GM21447 (cell line): ENCODE data around the gene TMEM272.
A peak's percentile ranks its signal among the peaks of the same experiment; 100 is the strongest.

Experiments used
- ATAC-seq: cut with Tn5 transposase; IDR thresholded peaks from one replicate; pipeline ENCODE4 v1.9.1; 2021; ENCODE audit not compliant: unreplicated experiment

The TMEM272 gene

DNA sequence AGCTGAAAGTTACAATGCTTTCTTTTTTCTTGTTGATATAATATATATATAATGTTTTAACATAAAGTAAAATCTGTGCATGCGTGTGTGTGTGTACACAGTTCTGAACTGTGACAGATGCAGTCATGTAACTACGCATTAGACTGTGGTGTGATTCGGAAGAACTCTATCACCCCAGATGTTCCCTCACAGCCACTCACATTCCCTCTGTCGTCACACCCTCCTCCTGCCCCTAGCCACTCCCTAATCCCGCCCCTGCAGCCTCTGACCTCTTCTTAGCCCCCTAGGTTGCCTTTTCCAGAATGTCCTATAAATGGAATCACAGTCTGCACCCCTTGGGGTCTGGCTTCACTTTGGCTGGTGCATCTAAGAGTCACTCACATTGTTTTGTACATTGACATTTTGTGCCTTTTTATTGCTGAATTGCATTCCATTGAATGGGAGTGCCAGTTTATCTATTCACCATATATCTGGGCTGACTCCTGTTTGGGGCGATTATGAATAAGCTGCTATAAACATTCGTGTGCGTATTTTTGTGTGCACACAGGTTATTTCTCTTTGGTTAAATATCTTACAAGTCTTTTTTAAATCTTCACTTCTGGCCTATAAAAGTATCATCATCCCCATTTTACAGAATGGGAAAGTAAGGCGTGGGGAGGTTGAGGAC, 61.4 kb downstream of the TMEM272 start:
- ATAC-seq, result no peak

DNA sequence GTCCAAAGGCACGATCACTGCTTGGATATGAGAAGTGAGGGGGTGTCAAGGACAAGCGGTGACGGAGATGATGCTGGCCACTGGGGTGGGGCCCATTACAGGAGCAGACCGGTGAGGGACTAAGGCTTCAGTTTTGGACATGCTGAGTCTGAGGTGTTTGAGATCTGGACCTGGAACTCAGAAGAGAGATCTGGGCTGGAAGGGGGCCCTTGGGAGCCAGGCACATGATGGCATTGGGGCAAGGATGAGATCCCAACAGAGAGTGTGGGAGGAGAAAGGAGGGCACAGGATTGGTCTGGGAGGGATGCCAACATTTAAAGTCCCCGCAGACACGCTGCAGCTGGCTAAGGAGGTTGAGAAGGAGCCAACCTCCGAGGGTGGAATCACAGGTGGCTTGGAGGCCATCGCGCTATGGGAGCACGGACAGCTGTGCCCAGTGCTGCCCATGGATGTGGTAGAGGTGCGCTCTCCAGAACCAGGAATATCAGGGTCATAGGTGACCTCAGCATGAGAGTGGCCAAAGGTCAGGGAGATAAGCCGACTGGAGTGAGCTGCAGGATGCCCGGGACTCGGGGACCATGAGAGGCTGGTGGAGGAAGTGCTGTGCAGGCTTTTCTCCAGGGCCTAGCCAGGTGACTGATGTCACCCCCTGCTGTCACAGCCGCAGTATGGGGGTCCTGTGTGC, 62.8 kb downstream of the TMEM272 start:
- no peak for ATAC-seq

DNA sequence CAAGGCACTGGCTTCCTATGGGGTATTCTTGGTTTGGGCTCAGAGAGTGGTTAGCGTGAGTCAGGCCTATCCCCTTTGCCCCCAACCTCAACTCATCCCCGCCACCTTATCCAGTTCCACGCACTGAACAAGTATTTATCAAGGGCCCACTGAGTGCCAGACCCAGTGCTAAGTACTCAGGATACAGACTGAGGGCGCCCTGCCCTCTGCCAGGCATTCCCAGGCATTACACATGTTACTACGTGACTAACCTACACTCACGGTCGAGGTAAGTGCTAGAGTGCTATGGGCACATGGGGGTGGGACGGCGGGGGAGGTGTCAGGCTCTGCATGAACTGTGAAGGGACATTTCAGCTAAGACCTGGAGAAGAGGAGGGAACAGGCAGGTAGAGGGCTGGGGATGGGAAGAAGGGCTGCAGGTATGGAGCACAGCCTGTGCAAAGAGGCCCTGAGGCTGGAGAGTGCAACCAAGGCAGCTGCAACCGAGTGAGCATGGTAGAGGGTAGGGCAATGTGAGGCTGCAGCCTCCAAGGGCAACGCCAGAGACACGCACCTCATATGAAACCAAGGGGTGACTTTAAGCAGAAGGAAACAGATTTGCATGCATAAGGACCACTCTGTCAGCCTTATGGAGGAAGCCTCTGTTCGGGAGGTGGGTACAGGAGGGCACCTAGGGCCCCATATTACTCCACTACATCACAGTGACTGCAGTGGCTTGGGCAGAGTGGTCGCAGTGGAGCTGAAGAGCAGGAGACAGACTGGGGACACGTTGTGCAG, 63.5 kb downstream of the TMEM272 start:
- no peak for ATAC-seq

DNA sequence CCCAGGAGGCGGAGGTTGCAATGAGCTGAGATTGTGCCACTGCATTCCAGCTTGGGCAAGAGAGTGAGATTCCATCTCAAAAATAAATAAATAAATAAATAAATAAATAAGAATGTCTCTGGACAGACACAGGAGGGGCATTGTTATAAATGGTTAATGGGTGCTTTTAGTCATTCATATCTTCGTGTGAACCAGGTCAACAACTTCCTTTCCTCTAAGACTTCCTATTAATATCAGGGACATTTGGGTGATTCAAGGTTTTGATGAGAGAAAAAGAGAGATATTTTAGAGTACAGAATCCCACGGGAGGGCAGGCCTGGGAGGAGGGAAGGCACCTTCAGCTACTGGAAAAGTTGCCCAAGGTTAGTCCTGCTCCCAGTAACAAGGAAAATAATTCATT, 64.9 kb downstream of the TMEM272 start:
- no peak for ATAC-seq

DNA sequence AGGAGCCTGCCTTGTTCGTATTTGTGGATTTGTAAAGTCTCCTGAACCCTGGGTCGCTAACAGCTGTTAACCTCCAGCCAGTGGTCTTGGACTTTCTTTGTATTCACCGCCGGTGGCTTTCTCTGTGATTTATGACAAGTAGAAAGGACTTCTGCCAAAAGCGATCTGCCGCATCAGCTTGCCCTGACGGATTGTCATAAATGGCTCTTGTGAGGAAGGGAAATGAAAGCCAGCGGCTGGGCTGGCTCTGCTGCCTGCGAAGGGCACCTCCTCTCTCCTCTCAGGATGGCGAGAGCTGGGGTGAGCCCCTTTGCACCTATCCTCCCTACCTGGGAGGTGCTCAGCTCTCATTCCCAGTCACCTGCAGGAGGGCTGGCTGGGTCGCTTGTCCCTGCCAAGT, 66.6 kb downstream of the TMEM272 start:
- ATAC-seq, result no peak

DNA sequence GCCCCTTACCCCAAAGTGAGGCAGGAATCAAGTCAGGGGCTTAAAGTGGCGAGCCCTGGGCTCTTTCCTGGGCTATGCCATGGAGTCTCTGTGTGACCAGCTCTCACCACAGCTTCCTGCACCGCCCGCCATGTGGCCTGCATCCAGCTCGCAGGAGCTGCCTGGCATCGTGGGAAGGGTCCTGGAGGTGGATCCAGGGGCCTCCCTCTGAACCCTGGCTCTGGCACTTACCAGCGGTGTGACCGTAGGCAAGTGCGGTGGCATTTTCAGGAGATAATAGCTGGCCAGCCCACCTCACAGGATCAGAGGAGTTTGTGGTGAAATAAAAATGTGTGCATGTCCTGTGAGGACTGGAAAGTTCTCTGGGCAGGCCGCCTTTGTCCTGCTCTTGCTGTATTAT, 67.1 kb downstream of the TMEM272 start:
- no peak for ATAC-seq

DNA sequence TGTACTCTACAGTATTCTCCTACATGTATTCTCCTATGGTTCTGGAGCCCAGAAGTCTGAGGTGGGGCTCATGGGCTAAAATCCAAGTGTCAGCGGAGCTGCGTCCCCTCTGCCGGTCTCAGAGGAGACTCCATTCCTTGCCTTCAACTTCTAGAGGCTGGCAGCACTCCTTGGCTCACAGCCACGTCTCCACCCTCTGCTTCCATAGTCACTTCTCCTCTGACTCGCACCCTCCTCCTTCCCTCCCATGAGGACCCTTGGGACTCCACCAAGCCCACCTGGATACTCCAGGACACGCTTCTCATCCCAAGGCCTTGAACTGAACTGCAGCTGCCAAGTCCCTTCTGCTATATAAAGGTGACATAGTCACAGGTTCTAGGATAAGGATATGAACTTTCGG, 68.8 kb downstream of the TMEM272 start:
- no peak for ATAC-seq

DNA sequence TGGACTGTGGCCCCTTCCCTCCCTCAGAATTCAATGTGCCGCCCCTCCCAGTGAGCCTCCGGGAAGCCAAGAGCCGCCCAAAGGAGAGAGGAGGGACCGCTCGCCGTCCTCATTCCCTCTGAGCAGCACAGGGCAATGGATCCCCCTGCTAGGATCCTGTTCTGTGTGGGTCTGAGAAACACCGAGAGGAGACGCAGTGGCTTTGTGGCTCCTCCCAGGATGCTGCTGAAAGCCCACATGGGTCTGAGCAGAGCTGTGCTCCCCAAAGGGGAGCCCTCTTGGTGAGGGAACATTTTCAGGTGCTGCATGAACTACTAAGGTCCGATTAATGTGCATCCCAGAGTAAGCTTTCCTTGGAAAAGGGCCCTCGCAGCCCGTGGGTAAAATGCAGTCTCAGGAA, 71.5 kb downstream of the TMEM272 start:
- ATAC-seq, result no peak

DNA sequence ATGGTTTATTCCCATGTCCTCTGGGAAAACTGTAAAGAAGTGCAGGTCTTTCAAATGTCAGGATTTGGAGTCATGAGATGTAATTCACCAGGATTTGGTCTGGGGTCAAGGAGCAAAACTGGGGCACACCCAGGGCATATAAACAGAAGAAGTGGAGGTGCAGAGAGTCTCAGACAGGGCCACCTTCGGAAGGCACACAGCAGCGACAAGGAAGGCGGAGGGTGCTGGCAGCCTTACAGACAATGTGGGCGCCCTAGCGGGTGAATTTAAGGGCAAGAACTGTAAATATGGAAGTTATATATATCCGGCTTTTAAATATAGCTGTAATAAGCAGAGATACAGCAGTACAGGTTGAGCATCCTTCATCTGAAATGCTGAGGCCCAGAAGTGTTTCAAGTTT, 72.2 kb downstream of the TMEM272 start:
- no peak for ATAC-seq

DNA sequence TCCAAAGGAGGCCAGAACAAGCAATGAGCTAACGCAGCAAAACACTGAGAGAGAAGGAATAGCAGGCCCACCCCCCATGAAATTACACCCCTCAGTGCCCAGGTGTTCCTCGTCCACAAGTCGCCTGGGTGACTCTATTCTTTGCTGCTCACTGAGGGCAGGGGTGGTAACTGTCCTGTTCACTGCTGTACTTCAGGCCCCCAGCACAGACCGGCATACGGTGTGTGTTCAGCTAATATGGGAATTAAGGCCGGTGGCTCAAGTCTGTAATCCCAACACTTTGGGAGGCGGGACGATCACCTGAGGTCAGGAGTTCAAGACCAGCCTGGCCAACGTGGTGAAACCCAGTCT, 72.9 kb downstream of the TMEM272 start:
- no peak for ATAC-seq

DNA sequence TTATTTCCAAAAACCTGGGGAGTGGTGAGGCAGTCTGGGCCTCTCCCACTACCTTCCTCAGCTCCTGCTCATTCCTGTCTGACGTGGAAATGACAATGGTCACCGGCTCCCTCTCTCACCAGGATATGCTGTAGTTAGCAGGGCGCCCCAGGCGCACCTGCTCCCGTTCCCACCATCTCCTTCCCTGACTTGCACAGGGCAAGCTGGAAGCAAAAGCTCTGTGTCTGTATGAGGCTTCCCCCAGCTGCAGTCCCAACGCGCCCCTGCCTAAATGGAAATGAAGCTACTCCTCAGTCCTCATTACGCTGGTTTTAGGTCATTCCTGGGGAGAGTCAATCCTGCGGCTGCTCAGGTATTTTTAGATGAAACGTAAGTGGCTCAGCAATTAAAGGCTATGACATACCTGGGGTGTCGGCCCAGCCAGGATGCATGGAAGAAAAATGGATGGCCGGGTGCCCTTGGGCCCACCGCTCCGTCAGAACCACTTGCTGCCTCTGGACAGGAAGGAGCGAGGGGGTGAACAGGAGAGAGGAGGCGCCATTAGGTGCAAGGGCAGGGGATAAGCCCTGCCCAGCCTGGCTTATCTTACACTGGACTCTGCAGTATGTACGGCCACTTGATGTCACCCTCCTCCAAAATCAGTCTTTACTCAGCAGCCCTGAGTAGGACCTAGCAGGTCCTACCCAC, 73.4 kb downstream of the TMEM272 start:
- ATAC-seq, result no peak

DNA sequence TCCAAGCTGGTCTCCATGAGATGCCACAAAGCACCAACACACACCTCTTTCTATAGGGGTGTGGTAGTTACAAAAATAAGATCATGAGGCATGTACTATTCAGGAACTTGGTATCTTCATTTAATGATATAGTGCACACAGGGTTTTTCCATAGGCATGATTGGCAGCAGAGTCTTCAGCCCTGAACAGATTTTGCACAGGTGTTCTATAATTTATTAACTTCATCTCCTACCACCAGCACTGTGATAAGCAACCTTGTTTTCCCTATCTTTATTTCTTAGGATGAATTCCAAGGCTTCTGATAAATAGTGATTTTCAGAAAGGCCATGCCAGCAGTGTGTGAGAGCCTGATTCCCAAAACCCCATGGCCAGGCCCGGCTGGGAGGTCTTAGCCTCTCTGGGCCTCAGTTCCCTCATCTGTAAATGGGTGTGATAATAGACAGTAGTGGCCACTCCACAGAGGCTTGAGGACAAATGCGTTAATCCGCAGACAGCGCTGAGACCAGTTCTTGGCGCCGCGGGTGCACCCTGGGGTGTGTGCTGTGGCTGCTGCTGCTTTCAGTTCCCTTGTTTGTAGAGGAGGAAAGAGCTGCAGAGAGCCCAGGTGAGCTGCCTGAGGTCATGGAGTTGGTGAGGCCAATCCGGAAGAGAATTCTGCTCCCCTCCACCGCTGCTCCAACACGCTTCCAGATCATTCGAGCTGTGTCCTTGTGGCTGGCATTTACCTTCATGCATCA, 74.1 kb downstream of the TMEM272 start:
- no peak for ATAC-seq

DNA sequence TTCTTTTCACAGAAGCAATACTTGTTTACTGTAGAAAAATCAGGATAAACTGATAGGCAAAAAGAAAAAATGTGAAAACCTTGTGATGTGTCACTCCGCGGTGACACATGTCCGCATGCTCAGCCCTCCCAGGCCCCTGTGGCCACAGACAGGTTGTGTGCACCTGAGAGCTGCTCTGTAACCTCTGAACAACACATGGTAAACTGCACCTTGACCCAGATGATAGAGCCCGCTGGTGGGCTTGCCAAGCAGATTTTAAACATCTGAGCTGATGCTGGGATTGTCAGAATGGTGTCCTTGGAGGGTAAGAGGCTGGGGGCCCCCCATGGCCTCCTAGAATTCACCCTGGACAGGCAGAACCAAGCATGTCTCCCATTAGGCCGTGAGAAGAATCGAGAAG, 74.8 kb downstream of the TMEM272 start:
- ATAC-seq, result no peak

DNA sequence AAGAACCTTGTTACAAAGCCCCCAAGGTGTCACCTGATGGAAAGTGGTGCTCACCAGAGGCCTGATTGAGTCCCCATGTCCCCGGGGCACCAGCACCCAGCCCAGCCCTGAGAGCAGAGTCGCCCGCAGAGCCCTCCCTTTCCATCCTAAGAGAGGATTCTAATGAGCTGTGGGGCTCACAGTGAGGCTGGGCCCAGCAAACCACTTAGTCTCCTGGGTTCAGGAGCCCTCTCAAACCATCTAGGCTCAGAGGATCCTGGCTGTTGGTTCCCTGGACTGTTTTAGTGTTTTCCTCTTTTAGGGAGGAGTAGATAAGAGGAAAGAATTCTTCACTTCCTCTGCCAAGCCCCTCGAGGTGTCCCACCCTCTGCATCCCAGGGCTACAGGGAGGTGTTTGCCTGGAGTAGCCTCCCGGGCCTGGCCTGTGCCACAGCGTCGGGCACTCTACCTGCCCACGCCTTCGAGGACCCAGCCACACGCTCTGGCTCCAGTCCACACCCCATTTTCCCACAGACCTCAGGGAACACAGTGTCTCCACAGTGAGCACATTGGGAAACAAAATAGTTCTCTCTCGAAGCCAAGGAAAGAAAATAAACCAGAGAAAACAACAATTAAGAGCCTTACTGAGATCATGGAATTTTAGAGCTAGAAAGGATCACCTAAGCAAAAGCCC, 75.4 kb downstream of the TMEM272 start:
- no peak for ATAC-seq

DNA sequence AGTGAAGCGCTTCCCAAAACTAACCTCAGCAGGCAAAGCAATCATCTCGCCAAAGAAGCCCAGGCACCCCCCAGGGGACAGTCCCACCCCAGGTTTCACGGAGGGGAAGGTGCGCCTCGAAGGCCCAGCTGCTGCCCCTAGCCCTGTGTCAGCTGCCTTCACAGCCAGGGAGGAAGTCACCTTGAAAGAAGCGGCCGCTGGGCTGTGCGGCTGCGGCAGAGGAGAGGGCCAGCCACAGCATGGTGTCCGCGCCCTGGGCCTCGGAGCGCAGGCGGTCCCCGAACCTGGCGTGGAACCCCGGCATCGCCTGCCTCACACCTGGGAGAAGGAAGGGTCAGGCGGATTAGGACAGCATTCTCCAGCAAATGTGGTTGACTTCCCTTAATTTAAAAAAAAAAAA, 76.0 kb downstream of the TMEM272 start:
- no peak for ATAC-seq

DNA sequence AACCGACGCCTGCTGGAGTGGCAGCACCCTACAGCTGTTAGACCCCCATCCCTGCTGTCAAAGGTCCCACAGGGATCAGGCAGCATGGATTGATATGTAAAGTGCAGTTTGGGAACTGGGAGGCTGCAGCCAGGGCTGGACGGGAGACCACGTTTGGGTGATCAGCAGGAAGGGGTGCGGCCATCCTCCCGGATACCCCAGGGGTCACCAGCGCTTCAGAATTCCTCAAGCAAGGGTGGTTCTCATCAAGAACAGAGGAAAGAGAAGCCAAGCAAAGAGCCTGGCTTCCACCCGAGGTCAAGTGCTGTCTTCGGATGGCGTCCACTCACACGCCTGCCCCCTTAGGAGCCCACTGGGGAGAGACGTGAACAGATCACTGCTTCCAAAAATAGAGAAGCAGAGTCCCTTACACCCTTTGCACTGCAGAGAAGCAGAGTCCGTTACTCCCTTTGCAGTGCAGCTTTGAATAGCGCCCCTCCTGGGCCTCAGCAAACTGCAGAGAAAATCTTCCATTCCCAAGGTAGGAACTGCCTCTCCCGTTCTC, 76.5 kb downstream of the TMEM272 start:
- no peak for ATAC-seq

DNA sequence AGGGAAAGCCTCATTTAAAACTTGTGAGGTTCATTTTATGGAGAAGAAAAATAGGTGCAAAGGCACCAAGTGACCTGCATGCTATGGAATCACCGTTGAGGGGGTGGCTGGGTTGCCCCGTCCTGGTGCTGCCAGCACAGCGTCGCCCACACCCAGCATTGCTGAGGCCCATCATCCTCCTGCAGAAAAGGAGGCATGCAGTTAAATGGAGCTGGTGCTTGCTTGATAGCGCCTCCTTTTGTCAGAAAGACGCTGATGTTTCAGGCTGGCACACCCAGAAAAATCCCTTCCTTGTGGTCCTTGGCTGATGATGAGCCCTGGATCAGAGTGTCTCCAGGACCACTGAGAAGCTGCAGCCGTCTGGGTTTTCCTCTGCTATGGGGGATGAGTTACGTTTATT, 77.9 kb downstream of the TMEM272 start:
- no peak for ATAC-seq

DNA sequence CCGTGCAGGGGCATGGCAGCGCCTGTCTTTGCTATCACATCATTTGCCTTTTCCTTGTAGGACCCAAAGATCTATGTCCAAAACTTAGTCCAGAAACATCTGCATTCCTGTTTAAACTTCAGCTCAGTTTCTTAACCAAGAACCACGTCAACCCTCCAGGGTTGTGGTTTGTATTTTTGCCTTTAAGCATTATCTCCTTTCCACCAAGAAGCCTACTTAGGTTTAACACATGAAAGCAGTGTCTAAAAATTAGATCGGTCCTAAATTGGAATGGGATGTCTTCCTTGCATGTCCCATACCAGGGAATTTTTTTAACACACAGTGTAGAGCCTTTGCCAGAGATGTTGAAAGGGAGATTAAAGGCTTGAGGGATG, 79.8 kb downstream of the TMEM272 start:
- ATAC-seq, result no peak

DNA sequence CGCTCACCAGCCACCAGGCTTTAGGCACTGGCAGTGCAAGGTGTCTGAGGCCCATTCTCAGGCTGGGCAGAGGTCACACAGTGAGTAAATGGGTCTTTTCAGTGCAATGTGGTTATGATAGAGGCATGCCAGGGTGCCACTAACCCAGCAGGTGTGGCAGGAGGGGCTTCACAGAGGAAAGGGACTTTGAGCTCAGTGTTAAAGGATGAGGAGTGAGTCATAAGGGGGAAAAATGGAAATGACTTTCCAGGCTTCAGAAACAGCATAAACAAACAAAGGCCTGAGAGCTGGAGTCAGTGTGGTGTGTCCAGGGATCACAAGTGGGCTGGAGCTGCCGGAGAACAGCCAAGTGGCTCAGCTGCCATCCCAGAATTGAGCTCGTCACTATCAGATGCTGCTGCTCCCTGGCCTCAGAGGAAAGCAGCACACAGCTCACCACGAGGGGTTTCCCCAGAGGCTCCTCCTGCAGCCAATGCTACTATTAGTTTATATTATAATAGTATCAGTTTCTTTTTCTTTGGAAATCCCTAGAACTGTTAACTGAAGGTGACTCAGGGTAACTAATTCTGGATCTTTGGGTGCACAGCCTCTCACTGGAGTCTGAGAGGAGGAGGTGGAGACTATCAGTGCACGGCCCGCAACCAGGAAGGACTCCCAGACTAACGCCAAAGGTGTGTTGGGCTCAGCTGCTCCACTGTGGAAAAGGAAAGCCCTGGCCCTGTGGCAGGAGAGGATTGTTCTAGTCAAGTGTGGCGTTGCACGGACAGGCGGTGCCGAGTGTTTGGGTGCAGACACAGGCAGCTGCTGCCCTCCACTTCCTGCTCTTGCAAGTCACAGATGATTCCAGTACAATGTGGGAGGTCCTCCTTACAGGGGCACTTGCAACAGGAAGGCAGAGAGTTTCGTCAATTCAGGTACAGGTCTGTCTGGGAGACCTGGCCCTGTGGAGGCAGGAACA, 80.5 kb downstream of the TMEM272 start:
- peak; percentile 78 for ATAC-seq
